Measurements from ENCODE around the gene HNRNPA0. TPM values are rescaled to one million over a fixed set of nuclear protein-coding genes. Genes with fewer than 3 reads are reported as not detected.
"Not testable (repeated sequence)": the region's sequence is repeated elsewhere in the genome, so short reads cannot be mapped to it uniquely, and the experiment has no call there.

Gene HNRNPA0
- 15.8 and 21.0 TPM in 2 replicates for total RNA-seq (2014; rRNA removed; shearing (Covaris generic))

DNA sequence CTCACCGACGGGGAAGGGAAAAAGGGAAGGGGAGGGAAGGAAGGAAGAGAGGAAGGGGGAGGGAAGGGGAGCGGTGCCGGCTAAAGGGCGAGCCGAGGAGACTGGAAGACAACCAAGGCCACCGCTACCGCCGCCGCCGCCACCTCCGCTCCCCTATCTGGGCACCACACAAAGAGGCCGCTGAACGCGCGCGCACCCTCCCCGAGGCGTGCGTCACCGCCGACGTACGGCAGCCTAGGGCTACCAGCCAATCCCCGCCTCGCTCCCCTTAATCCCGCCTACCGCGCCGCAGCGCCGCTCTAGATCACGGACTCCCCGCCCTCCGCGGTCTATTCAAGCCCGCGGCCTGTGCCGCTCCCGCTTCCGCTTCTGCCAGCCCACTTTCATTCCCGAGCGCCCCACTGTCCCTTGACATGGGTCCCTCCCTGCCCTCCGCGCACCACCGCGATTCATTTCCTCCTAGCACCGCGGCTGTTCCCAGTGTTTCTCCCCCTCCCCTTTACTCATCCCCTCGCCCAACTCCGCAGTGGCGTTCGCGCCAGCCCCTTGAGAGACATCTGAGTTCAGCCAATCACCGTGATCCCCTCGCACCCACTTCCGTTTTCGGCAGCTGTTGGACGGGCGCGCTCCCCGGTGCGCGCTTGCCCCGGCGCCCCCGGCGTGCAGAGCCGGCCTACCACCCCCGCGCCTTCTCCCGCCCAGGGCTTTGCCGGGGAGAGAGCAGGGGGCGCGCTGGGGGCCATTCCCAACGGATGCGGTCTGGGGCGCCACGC, at the start of gene HNRNPA0:
Gene HNRNPA0, minus strand, starts transcription at position 176 of the 773 bp plus-strand sequence. CDS start 297 bp downstream, outside the sequence.
- DNase-seq (ENCODE audit: low read depth in 1 of 2, low spot score in 2 of 2): peak; percentile 98 to 99
- Histone ChIP-seq H3K4me1 (replicated peaks) (peaks cover 16% of the 10 kb centered on the region), H3K4me3 (peak within 1 kb of the TSS; percentile 60), H3K36me3 (peaks cover 43% of the 10 kb centered on the region), H3K9me3 (replicated peaks) (no peaks in the 10 kb centered on the region), H3K27me3 (replicated peaks) (no peaks in the 10 kb centered on the region), H3K27ac (peak within 1 kb of the TSS; percentile 98)

DNA sequence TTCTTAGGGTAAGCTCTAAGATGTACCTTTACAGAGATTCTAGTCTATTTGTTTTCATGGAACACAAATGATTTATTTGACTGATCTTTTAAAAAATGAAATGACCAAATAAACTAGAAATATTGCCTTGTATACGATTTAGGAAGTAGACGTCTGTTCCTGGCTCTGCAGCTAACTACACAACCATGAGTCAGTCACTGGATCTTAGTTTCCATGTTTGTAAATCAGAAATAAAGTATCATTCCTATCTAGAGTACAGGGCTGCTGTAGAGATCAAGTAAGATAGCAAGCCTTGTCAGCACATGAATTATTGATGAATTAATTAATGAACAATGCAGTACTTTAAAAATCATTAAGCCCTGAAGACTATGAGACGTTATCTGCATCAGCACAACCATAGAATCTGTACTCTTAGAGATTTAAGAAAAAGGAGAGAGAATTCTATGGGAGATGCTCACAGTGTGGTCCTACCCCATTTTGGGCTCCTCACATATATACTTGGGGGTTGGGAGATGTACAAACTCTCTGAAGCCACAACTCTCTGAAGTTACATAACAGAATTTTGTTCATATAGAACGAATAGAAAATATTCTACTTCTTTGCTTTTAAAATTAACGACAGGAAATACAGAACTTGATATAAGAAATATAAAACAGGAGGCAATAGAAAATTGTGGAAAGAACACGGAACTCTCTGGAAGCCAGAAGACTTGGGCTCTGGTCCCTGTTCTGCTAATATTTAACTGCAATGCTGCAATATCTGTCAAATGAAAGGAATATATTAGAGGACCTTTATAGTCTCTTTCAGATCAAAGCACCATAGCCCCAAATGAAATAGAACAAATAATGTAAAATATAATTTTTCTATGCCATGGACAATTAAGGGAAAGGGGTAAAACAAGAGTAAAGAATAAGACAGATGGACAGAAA, 48.4 kb upstream of the HNRNPA0 start:
- DNase-seq (ENCODE audit: low read depth in 1 of 2, low spot score in 2 of 2): no peak
- H3K36me3 ChIP-seq: no peaks in the 10 kb centered on the region
- H3K9me3 ChIP-seq (replicated peaks): no peaks in the 10 kb centered on the region
- H3K4me1 ChIP-seq (replicated peaks): no peaks in the 10 kb centered on the region
- H3K27ac ChIP-seq: no peak overlapping the region
- H3K27me3 ChIP-seq (replicated peaks): peaks cover 36% of the 10 kb centered on the region
- no peak overlapping the region for H3K4me3 ChIP-seq

DNA sequence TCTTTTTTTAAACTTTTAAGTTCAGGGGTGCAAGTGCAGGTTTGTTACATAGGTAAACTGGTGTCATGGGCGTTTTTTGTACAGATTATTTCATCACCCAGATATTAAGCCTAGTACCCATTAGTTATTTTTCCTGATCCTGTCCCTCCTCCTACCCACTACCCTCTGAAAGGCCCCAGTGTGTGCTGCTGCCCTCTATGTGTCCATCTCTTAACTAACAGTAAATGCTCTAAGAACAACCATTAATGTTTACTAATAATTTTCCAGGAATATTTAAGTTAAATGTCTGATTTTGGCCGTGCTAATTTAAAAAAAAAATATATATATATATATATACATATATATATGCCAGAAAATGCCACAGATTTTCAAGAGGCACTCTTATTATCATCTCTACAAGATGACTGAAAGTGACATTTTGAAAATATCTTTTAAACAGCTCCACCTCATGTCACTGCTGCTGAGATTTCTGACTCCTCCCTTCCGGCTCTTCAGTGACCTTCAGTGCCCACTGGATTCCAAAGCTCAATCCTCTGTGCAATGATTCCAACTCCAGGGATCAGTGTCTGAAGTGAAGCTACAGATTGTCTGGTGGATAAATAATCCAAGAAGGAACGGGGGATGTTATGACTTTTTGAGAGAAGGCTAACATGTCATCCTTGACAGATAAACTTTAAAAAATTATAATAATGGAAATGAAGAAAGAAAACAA, 46.7 kb upstream of the HNRNPA0 start:
- Histone ChIP-seq H3K27me3 (replicated peaks) (peaks cover 34% of the 10 kb centered on the region), H3K36me3 (no peaks in the 10 kb centered on the region), H3K27ac (no peak overlapping the region), H3K4me1 (replicated peaks) (no peaks in the 10 kb centered on the region), H3K9me3 (replicated peaks) (no peaks in the 10 kb centered on the region), H3K4me3 (no peak overlapping the region)
- DNase-seq (ENCODE audit: low read depth in 1 of 2, low spot score in 2 of 2): no peak

DNA sequence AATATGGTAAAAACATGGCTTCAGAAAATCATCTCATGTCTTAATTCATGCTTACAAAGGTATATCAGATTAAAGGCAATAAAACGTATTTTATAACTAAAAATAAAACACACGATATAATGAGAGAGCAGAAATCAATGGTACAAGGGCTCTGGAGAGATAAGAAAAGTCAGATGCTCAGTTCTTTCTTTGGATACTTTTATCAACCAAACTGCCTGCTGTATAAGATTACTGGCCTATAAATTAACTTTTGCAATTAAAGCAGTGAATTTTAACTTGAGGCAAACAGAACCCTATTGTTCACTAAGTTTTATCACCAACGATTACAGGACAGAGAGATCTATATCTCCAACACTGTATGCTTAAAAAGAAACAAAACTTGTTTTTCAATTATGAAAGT, 42.1 kb upstream of the HNRNPA0 start:
- Histone ChIP-seq H3K27me3 (replicated peaks) (peaks cover 18% of the 10 kb centered on the region), H3K4me1 (replicated peaks) (no peaks in the 10 kb centered on the region), H3K9me3 (replicated peaks) (no peaks in the 10 kb centered on the region), H3K36me3 (no peaks in the 10 kb centered on the region), H3K27ac (no peak overlapping the region), H3K4me3 (no peak overlapping the region)
- no peak for DNase-seq (ENCODE audit: low read depth in 1 of 2, low spot score in 2 of 2)

DNA sequence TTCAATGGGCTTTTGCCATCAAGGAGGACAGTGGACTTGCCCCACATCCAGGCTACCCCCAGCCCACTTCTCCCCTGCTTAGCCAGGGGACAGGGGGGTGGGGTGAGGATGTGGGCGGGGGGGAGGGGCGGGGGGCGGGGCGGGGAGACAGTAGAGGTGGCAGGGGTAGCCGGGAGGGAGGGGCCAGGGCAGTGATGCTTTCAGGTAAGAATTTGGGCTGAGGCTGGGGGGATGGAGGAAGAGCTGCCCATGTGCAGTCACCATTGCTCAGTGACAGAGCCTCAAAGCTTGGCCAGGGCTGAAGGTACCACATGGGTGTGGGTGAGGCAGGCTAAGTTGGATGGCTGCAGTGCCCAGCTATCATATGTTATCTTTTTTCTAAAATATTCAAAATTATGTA, 40.7 kb upstream of the HNRNPA0 start:
- no peaks in the 10 kb centered on the region for H3K36me3 ChIP-seq
- no peaks in the 10 kb centered on the region for H3K9me3 ChIP-seq (replicated peaks)
- H3K4me1 ChIP-seq (replicated peaks): no peaks in the 10 kb centered on the region
- no peak for DNase-seq (ENCODE audit: low read depth in 1 of 2, low spot score in 2 of 2)
- H3K4me3 ChIP-seq: no peak overlapping the region
- H3K27ac ChIP-seq: no peak overlapping the region
- peaks cover 10% of the 10 kb centered on the region; the same call in 1 of the 2 replicates for H3K27me3 ChIP-seq (replicated peaks)

DNA sequence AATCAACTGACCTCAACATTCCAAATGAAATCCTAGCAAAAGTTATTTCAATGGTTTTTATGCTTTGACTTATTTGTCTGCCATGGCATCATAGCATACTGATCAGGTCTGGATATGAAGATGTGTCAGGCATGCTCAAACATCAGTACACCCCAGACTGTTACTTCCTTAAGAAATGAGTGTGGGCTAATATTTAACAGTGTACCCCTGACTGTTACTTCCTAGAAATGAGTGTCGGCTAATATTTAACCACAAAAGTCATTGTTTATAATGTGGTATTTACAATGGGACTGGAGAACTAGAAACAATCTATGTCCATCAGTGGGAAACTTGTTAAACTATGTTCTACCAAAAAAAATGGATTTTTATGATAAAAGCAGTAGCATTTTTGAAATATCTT, 38.1 kb upstream of the HNRNPA0 start:
- H3K9me3 ChIP-seq (replicated peaks): no peaks in the 10 kb centered on the region
- H3K27me3 ChIP-seq (replicated peaks): peaks cover 8% of the 10 kb centered on the region; the same call in 1 of the 2 replicates
- H3K4me3 ChIP-seq: no peak overlapping the region
- no peaks in the 10 kb centered on the region for H3K4me1 ChIP-seq (replicated peaks)
- DNase-seq (ENCODE audit: low read depth in 1 of 2, low spot score in 2 of 2): no peak
- no peak overlapping the region for H3K27ac ChIP-seq
- no peaks in the 10 kb centered on the region for H3K36me3 ChIP-seq

DNA sequence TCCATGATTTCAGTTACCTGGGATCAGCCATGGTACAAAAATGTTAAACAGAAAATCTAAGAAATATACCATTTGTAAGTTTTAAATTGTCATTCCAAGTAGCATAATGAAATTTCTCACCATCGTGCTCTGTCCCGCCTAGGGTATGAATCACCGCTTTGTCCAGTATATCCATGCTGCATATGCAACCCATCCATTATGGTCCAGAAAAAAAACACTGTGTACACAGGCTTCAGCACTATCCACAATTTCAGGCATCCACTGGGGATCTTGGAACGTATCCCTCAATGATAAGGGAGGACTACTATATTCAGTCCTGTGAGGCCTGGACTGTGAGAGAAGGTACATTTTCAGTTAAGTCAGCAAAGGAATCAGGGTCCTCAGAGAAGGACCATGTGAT, 37.6 kb upstream of the HNRNPA0 start:
- Histone ChIP-seq H3K36me3 (no peaks in the 10 kb centered on the region), H3K27ac (no peak overlapping the region), H3K27me3 (replicated peaks) (peaks cover 8% of the 10 kb centered on the region; the same call in 1 of the 2 replicates), H3K9me3 (replicated peaks) (no peaks in the 10 kb centered on the region), H3K4me3 (no peak overlapping the region), H3K4me1 (replicated peaks) (no peaks in the 10 kb centered on the region)
- DNase-seq (ENCODE audit: low read depth in 1 of 2, low spot score in 2 of 2): no peak

DNA sequence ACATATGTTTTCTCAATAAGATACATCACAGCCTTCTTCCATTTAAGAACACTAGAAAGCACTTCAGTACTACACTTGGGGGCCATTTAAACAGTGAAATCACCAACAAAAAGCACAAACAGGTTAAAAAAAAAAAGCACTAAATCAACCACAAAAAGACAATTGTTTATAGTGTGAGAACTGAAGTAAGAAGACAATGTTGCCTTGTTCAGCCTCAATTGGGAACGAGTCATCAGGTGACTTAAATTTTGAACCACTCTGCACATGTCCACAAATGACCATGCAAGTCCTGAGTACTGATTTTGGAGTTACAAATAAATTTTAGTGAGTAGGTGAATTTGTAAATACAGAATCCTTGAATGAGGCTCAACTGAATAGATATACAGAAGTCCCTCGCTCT, 37.2 kb upstream of the HNRNPA0 start:
- Histone ChIP-seq H3K27me3 (replicated peaks) (peaks cover 12% of the 10 kb centered on the region; the same call in 1 of the 2 replicates), H3K4me1 (replicated peaks) (no peaks in the 10 kb centered on the region), H3K36me3 (no peaks in the 10 kb centered on the region), H3K4me3 (no peak overlapping the region), H3K27ac (no peak overlapping the region), H3K9me3 (replicated peaks) (no peaks in the 10 kb centered on the region)
- DNase-seq (ENCODE audit: low read depth in 1 of 2, low spot score in 2 of 2): no peak

DNA sequence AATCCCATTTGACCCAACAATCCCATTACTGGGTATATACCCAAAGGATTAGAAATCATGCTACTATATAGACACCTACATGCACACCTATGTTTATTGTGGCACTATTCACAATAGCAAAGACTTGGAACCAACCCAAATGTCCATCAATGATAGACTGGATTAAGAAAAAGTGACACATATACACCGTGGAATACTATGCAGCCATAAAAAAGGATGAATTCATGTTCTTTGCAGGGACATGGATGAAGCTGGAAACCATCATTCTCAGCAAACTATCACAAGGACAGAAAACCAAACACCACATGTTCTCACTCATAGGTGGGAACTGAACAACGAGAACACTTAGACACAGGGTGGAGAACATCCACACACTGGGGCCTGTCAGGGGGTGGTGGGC, 34.4 kb upstream of the HNRNPA0 start:
- not testable (repeated sequence) for H3K9me3 ChIP-seq (replicated peaks); DNase-seq (ENCODE audit: low read depth in 1 of 2, low spot score in 2 of 2); H3K4me3 ChIP-seq; H3K36me3 ChIP-seq; H3K27ac ChIP-seq; H3K4me1 ChIP-seq (replicated peaks)
- H3K27me3 ChIP-seq (replicated peaks): peaks cover 18% of the 10 kb centered on the region

DNA sequence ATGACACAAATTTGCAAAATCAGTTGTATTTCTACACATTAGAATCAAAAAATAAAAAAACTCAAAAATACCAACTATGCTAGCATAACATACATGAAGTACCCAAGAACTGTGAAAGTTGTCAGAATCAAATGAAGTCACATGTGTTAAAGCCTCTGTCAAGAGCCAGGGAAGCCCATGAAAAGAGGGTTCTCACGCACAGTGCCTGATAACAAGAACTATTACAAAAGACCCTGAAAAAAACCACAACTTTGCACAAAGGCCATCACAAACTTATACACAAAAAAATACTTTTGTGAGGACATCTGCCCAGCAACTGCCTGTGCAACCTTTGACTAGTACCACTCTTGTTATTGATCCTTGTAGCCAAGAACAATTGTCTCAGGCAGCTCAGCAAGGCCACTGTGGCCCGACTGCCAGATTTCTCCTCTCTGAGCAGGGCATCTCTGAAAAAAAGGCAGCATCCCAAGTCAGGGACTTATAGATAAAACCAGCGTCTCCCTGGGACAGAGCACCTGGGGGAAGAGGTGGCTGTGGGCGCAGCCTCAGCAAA, 28.9 kb upstream of the HNRNPA0 start:
- no peaks in the 10 kb centered on the region for H3K36me3 ChIP-seq
- H3K9me3 ChIP-seq (replicated peaks): no peaks in the 10 kb centered on the region
- peaks cover 44% of the 10 kb centered on the region for H3K27me3 ChIP-seq (replicated peaks)
- no peak overlapping the region for H3K4me3 ChIP-seq
- H3K27ac ChIP-seq: no peak overlapping the region
- no peaks in the 10 kb centered on the region for H3K4me1 ChIP-seq (replicated peaks)
- DNase-seq (ENCODE audit: low read depth in 1 of 2, low spot score in 2 of 2): no peak

DNA sequence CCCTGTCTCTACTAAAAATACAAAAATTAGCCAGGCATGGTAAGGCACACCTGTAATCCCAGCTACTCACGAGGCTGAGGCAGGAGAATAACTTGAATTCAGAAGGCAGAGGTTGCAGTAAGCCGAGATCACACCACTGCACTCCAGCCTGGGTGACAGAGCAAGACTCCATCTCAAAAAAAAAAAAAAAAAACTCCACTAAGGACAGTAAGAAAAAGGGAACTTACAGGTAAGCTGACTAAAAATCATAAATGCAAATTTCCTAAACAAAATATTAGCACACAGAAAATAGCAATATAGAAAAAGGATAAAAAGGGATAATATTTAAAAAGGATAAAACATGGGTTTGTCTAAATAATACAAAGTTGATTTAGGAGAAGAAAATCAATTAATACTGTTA, 27.9 kb upstream of the HNRNPA0 start:
- Histone ChIP-seq H3K4me3 (no peak overlapping the region), H3K4me1 (replicated peaks) (no peaks in the 10 kb centered on the region), H3K36me3 (no peaks in the 10 kb centered on the region), H3K9me3 (replicated peaks) (no peaks in the 10 kb centered on the region), H3K27ac (no peak overlapping the region), H3K27me3 (replicated peaks) (peaks cover 48% of the 10 kb centered on the region)
- no peak for DNase-seq (ENCODE audit: low read depth in 1 of 2, low spot score in 2 of 2)

DNA sequence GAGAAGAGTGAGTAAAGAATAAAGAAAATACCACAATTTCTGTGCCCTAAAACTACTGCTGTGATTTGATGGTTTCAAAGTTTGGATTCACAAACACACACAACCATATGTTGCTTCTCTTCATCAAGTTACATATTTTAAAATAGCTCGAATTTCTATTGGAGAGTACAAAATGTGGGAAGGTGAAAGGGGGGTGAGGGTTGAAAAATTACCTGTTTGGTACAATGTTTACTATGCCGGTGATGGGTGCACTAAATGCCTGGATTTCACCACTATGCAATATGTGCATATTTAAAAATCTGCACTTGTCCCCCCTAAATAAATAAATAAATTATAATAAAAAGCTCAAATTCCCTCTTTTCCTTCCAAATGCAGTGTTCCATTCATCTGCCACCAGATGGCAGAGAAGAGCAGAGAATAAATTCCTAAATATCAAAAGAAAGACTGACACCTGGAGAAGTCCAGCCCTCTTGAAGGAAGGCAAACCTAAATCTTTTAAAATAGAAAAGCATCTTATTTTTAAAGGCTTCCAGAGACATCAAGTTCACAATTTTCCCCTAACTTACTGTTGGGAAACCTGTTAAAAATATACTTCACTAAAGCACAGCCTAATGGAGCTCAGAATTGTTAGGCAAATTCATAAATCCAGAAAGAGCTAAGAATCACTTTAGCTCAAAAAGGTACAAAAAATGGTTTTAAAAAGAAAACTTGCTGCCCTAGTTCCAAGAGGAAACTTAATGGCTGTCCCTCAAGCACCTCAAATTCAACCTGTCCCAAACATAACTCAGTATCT, 24.8 kb upstream of the HNRNPA0 start:
- H3K4me3 ChIP-seq: no peak overlapping the region
- H3K36me3 ChIP-seq: no peaks in the 10 kb centered on the region
- DNase-seq (ENCODE audit: low read depth in 1 of 2, low spot score in 2 of 2): peak in 1 of 2 experiments; percentile 20
- H3K27ac ChIP-seq: no peak overlapping the region
- H3K4me1 ChIP-seq (replicated peaks): no peaks in the 10 kb centered on the region
- H3K9me3 ChIP-seq (replicated peaks): no peaks in the 10 kb centered on the region
- H3K27me3 ChIP-seq (replicated peaks): peaks cover 45% of the 10 kb centered on the region

DNA sequence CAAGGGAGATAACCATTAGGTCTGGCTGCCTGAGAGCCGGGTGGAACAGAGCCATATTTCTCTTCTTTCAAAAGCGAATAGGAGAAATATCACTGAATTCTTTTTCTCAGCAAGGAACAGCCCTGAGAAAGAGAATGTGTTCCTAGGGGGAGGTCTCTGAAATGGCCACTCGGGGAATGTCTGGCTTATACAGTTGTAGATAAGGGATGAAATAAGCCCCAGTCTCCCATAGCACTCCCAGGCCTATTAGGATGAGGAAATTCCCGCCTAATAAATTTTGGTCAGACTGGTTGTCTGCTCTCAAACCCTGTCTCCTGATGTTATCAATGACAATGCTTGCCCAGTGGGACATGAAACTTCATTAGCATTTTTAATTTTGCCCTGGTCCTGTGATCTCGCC, 13.8 kb upstream of the HNRNPA0 start:
- not testable (repeated sequence) for H3K27me3 ChIP-seq (replicated peaks); H3K27ac ChIP-seq; DNase-seq (ENCODE audit: low read depth in 1 of 2, low spot score in 2 of 2); H3K9me3 ChIP-seq (replicated peaks); H3K4me1 ChIP-seq (replicated peaks); H3K4me3 ChIP-seq; H3K36me3 ChIP-seq
